Dedifferentiated amniotic fluid mesenchymal stem cell (primary cell): ENCODE data around the gene MFNG.
"Not testable (repeated sequence)": the region's sequence is repeated elsewhere in the genome, so short reads cannot be mapped to it uniquely, and the experiment has no call there.

ENCODE experiments used
- DNase-seq: peaks from one replicate; pipeline ENCODE4 v3.0.0-alpha.2; 2016; ENCODE audit errors: extremely low spot score

Gene MFNG

GRCh38 chr22:37473437-37473946, 12.7 kb downstream of the MFNG start:
- no peak for DNase-seq

DNA sequence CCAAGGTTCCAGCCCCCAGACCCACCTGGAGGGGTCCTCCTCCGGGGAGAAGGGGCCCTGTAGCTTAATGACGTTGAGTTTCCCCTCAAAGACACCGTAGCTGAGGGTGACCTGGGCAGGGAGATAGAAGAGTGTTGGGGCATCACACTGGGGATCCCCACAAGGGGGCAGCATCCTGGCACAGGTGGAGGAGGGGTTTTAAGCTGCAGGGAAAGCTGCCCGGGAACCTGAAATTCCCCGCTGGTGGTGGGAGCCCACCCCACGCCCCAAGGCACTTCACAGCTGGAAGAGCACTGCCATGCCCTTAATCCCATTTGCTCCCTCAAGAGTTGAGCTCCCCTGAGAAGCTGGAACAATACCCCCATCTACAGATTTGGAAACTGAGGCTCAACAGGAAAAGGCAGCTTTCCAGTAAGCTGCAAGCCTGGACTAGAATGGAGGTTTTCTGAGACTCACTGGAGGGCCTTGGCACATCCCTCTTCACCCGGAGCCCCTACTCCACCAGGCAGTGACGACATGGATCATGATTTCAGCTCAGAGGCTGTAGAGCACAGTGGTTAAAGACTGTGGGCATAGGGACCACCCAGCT, 13.7 kb downstream of the MFNG start:
- no peak for DNase-seq

DNA sequence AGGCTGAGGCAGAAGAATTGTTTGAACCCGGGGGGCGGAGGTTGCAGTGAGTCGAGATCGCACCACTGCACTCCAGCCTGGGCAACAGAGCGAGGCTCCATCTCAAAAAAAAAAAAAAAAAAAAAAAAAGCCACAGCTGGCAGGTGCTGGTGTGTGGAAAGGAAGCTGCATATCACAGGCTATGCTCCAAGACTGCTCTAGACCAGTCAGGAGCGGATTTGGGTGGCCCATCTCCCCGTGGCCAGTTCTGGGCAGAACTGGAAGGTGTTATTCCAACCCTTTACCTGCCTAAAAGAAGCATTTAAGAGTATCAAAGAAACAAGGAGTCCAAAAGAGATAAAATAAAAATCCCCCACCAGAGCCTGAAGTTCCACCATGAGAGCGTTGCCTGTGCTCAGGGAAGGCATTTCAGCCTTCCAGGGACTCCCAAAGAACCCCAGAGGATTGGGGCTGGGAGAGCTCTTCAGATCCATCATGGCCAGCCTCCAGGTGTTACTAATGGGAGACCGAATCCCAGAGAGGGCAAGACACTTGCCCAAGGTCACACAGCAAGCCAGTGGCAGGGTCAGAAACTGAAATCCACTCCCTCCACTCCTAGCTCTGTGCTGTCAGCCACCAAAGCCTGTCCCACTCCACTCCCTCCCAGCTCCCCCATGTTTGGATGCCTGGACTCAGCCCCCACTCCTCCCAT, 14.3 kb downstream of the MFNG start:
- DNase-seq, result no peak

DNA sequence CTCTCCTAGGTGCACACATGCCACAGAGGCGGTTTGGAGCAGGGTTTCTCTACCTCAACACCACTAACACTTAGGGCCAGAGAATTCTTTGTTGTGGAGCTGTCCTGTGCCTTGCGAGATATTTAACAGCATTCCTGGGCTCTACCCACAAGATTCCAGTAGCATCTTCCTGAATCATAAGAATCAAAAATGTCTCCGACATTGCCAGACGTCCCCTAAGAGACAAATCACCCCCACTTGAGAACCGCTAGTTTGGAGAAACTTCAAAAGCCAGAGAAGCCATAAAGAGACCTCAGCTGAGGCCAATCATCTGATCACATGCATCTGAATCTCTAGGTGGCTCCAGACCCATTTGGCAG, 16.1 kb downstream of the MFNG start:
- DNase-seq, result no peak

DNA sequence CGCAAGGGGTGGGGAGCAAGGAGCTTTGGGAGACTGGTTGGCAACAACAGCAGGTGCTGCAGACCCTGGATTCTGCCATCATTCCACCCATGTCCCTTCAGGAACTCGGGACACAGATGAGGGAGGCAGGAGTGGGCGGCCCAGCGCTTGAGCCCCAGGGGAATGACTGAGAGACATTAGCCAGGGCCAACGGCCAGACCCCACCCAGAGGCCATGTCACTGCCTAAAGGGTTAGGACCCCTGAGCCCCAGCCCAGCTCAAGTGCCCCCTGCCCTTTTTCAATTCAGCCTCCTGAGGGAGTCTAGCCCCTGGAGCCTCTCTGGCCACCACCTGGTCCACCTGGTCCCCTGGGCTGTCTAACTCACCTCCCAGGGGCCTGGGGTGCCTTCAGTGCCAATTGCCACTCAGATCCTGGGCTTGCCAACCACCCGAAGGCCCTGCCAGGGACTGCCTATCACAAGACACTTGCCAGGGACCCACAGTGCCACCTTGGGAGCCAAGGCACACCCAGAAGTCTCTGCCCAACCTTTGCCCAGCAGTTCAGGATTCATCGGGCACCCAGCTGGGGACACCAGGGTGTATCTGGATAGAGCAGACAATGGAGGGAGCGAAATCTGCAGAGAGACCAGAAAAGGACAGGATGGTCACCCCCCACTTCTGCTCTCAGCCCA, 16.6 kb downstream of the MFNG start:
- no peak for DNase-seq

- not testable (repeated sequence) for DNase-seq
Measured at GRCh38 chr22:37468201-37468695, 17.9 kb downstream of the MFNG start.

- no peak for DNase-seq
Measured at GRCh38 chr22:37467391-37467955, 18.7 kb downstream of the MFNG start.

GRCh38 chr22:37464181-37464580, 22.0 kb downstream of the MFNG start:
- DNase-seq, result no peak

DNA sequence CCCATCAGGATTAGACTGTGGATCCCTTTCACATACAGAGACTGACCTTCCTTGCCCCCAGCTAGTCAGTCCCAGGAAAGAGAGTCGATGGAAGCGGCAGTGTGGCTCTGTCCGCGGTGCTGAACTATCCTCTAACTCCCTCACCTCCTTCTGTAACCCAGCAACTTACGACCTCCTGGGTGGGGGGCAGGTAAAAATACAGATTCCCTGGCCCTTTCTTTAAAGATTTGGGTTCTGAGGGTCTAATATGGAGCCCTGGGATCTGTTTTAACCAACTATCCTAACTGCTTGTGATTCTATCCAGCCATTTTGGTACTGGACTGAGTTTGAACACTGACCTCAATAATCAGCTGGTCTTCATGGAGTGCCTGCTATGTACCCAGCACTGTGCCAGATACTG, 23.2 kb downstream of the MFNG start:
- no peak for DNase-seq

DNA sequence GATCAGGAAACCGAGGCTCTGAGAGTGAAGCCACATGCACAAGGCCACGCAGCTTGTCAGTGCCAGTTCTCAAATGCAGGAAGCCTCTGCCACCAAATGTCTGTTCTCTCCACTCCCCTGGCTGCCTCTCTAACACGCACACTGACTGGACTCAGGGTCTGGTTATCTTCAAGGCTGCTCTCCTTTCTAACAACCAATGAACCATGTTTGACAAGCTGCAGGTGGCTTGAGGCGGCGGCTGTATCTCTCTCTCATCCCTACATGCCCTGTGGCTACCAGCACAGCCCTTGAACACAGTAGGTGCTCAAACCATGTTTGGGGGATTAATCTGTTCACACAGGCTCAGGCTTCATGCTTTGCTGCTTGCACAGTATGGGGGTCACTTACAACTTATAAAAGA, 23.7 kb downstream of the MFNG start:
- DNase-seq, result no peak

DNA sequence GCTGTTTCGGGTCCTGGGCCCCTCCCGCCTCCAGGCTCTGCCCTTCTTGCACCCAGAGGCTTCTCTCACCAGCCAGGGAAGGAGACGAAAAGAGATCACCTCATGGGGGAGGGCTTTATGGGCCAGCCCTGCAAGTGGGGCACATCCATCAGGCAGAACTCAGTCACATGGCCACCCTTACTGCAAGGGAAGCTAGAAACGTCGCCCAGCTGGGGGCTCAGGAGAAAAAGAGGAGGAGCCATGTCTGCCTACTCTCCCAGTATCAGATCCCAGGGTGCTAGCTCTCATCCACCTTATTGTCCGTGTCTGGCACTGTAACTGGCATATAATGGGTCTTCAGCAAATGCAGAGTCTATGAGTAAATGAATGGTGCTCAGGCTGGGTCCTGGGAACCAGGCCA, 24.2 kb downstream of the MFNG start:
- DNase-seq, result no peak

GRCh38 chr22:37460684-37461083, 25.5 kb downstream of the MFNG start:
- no peak for DNase-seq

DNA sequence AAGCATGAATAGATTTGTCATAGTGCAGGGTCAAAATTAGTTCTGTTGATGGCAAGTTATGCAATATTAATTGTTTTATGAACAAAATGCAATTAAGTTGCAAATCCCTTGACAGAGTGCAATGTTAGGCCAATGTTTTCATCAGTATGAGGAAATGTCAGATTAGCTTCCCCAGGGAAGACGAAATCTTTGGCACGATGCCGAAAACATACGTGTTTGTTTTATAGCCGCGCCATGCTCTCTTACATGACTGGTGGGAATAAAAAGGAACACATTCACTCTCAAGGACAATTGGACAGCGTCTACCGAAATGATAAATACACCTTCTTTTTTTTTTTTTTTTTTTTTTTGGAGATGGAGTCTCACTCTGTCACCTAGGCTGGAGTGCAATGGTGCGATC, 27.0 kb downstream of the MFNG start:
- no peak for DNase-seq

- no peak for DNase-seq
Measured at GRCh38 chr22:37457093-37457893, 28.9 kb downstream of the MFNG start.

DNA sequence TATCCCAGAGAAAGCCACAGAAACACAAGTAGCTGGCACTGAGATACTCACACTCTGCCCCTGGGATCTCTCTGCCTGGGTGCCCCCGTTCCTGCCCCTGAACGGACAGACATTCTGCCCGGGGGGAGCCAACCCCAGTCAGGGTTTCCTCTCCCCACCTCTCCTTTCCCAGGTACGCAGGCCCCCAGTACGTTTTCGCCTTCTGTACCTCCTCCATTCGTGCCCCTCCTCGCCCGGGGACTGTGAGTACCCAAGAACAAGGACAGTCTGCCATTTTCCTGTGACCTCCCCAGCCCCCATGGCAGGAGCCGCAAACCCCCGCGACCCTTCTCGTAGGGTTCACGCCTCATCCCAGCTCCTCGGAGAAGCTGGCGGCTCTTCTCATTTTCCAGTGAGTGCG, 29.8 kb downstream of the MFNG start:
- no peak for DNase-seq

- DNase-seq, result no peak
Measured at GRCh38 chr22:37455896-37456295, 30.3 kb downstream of the MFNG start.

DNA sequence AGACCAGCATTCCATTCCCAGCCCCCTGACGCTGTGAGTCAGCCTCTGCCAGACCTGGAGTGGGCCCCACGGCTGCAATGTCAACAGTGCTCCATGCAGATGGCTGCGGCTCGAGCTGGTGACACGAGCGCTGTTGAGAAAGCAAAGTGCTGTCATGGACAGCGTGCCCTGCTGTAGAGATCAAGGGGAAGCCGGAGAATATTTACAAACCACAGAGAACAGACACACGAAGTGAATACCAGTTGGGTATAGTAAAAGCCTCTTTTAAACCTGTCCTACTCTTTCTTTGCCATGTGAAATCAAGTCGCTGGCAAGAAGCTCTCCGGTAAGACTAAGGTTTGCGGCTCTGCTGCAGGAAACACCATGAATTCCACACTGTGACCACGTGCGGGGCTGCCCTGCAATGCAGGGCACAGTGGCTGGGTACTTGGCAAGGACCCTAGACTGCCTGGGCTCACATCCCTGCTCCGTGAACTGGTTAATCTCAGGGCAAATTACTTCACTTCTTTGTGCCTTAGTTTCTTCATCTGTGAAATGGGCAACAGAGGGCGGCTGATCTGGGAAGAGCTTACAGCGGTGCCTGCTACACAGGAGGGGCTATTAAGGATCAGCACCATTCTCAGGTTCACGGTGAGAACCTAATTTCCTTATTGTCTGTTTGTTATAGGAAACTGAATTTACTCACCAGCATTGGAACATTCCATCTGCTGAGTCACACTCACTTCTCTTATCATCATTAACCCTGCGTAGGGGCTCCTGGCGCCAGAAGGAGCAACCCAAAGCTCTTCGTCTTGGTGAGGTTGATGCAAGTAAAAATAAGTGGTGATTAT, 31.1 kb downstream of the MFNG start:
- peak; percentile 34 for DNase-seq

- no peak for DNase-seq
Measured at GRCh38 chr22:37453696-37454095, 32.5 kb downstream of the MFNG start.

DNA sequence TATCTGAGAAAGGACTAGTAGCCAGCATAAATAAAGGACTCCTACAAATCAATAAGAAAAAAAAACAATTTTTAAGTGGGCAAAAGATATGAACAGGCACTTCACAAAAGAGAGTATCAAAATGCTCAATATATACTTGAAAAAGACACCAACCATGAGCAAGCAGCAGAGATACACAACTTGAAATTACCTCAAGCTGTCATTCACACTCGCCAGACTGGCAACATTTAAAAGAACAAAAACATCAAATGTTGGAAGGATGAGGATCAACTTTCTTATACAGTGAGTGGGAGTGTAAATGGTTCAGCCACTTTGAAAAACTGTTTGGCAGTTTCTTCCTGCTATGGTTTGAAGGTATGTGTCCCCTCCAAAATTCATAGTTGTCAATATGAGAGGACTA, 35.0 kb downstream of the MFNG start:
- DNase-seq, result no peak

DNA sequence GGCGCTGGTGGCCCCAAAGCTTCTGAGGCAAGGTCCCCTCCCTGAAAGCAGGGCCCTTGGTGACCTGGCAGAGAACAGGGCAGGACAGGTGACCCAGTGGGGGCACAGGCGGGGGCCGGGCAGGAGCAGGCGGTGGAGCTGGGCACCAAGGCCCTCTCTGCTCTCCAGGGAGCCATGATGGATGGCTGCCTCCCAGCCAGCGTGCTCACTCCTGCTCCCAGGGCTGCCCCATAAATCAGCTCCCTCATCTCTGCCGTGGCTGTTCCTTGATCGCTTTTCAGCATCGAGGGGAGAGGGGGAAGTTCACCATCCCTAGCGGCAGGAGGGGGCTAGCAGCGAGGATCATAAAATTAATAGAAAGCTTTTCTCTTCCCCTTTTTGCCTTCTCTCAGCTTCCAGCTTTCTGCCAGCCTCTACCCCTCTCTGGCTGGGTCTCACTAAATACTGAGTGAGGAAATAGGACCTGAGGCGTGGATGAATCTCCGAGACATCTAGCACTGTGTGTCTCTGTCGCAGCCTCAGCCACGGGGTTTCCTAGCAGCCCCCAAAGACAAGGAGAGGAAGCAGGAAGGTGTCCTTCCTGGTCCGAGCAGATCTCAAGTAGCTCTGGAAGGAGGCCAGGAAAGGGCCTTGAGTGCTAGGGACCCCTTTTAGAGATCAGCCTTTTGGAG, 36.7 kb downstream of the MFNG start:
- DNase-seq, result no peak
